Astrocyte (in vitro differentiated cells and primary cell): Measurements from ENCODE around the gene BCR.

Source experiments
- CTCF ChIP-seq: IDR thresholded peaks from 2 replicates; pipeline ENCODE4 v1.5.1; 2011; ENCODE audit warnings: low read depth, mild to moderate bottlenecking, inconsistent platforms, low read length, moderate library complexity; ENCODE audit not compliant: insufficient read depth
- EZH2 ChIP-seq: IDR thresholded peaks from 2 replicates; pipeline ENCODE4 v1.6.1; 2012; ENCODE audit warnings: mild to moderate bottlenecking, low read length, inconsistent platforms; ENCODE audit not compliant: insufficient read depth

GRCh38 chr22:23266780-23267179 lies 86.5 kb downstream of the BCR start:
- no peak for TF ChIP-seq CTCF
- no peak for TF ChIP-seq EZH2
